Right lobe of liver (tissue), 6 donors: Measurements from ENCODE around the gene NLRP10. TPM values are rescaled to one million over a fixed set of nuclear protein-coding genes. Genes with fewer than 3 reads are reported as not detected.
"Not testable (repeated sequence)": the region's sequence is repeated elsewhere in the genome, so short reads cannot be mapped to it uniquely, and the experiment has no call there.

ENCODE experiments used
- ATAC-seq, 4 donors: fragments of 200-7000 bp; cut with Tn5 transposase; one replicate each; pipeline ENCODE4 v1.9.1; 2020; ENCODE audit warnings: mild to moderate bottlenecking in 4 of 4, moderate library complexity in 4 of 4
- DNase-seq, 3 donors: peaks; one replicate each; pipeline ENCODE4 v3.0.0-alpha.2; 2020
- H3K27ac ChIP-seq, 3 donors: fragments of 200-600 bp; one replicate each; pipeline ENCODE4 v1.8.0; 2022
- H3K27me3 ChIP-seq, 2 donors: fragments of 200-600 bp; one replicate each; pipeline ENCODE4 v1.8.0; 2022
- H3K36me3 ChIP-seq, 4 donors: fragments of 200-600 bp; sonication (generic) in 1 of 4; one replicate each; pipeline versions ENCODE4 v1.5.1 to v1.8.0; 2017 to 2022; ENCODE audit warnings: control low read depth in 1 of 4
- H3K4me1 ChIP-seq, 4 donors: fragments of 200-600 bp; sonication (generic) in 1 of 4; one replicate each; pipeline versions ENCODE4 v1.5.1 to v1.8.0; 2017 to 2022; ENCODE audit warnings: control low read depth in 1 of 4
- H3K4me3 ChIP-seq, 3 donors: fragments of 200-600 bp; one replicate each; pipeline ENCODE4 v1.8.0; 2022
- H3K9me3 ChIP-seq, 4 donors: fragments of 200-600 bp; sonication (generic) in 1 of 4; one replicate each; pipeline versions ENCODE4 v1.5.1 to v1.8.0; 2017 to 2022; ENCODE audit warnings: control low read depth in 1 of 4
- POLR2A ChIP-seq: fragments of 450-650 bp; IDR thresholded peaks from one replicate; pipeline ENCODE4 v1.6.1; 2017; ENCODE audit warnings: antibody characterized with exemption, mild to moderate bottlenecking
- WGBS: methylation state at CpG from one replicate; pipeline ENCODE4 v1.1.6; 2018; ENCODE audit warnings: low coverage, low lambda C conversion rate; ENCODE audit not compliant: insufficient coverage; ENCODE audit errors: missing lambda C conversion rate; 5-methylcytosine and 5-hydroxymethylcytosine counted together
- intact Hi-C, 2 donors: fragments of 100-400 bp; cut with DNase I; formaldehyde crosslinking; loops; one replicate each; pipeline versions ENCODE4 v1.11.2 to v1.14.1; 2022
- total RNA-seq, 6 experiments: library from RNA; depleted of rRNA in 2 of 6; stranded (reverse); fragments of >200 nt in 2 of 6; fragmentation: NEBNext Ultra II Directional in 3 of 6; extraction: Animal tissue kit (Norgen Biotek cat#: 25700) in 3 of 6; gene quantifications; one replicate each; pipeline versions ENCODE4 v1.1.0 to v1.2.4, GENCODE V29; 2016 to 2023
- TF ChIP-seq, protein P1 (sequence below), 4 donors: fragments of 200-600 bp in 3 of 4; fragments of 450-650 bp in 1 of 4; IDR thresholded peaks; one replicate each; pipeline versions ENCODE4 v1.5.1 to v1.8.0; 2016 to 2022; ENCODE audit warnings: antibody characterized with exemption in 4 of 4, mild to moderate bottlenecking in 2 of 4
- donor health status: DM: no; HTN: yes; CAD: no.
- donor health status: DM: no; HTN: no; CAD: no.
- donor health status: DM: no; HTN: no; CAD: no.
- donor health status: DM: no; HTN: yes; CAD: no.
- donor health status: DM: no; HTN: yes; CAD: no.

Gene NLRP10
- total RNA-seq, 6 experiments from 2014 or later, result not detected

DNA sequence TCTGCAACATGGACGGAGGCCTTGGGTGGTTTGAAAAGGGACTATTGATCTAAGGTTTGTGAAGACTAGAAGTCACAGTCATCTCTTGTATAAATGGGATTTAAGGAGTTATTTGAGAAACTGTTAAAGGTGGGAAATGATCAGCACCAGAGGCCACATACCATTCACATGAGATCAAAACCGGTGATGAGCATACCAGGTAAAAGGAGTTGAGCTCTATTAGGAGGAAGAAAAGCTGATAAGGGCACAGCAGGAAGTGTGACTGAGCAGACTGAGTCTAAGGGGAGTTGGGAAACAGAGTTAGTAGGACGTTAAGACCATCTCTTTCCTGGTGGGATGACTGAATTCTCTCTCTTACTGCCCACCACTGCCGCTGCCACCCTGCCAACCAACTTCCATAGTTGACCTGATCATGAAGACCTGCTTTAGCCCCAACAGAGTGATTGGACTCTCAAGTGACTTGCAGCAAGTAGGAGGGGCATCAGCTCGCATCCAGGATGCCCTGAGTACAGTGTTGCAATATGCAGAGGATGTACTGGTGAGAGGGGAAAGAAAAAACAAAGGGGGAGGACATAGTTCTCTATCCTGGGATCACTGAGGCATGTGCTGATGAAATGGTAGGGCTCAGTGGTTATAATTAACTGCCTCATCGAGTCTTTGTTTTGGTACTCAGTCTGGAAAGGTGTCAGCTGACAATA is 29.5 kb upstream of the NLRP10 start:
- H3K36me3 ChIP-seq, result peaks cover 5 to 83% (median 44%) of the 10 kb centered on the region in 4 donors
- ATAC-seq, result no peak
- no peak overlapping the region for H3K27ac ChIP-seq
- peaks cover 0 to 2% (median 0%) of the 10 kb centered on the region in 4 donors for H3K4me1 ChIP-seq
- intact Hi-C loops, result no loop called here
- H3K4me3 ChIP-seq, result no peak overlapping the region
- TF ChIP-seq POLR2A, result no peak
- 85% methylated on average over 3 of the region's 6 CpGs for WGBS
- H3K9me3 ChIP-seq, result no peaks in the 10 kb centered on the region
- H3K27me3 ChIP-seq, result no peaks in the 10 kb centered on the region
- DNase-seq, result no peak

DNA sequence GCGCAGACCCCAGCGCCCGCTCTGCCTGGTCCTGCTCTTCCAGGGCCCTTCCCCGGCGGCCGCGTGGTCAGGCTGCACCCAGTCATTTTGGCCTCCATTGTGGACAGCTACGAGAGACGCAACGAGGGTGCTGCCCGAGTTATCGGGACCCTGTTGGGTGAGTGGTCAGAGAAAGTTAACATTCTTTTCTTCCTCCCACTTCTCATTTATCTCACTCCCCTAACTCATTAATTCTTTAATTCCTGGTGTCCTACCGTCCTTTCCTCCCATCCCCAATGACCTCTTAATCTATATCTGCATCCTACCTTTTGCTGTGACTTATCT is 22.3 kb upstream of the NLRP10 start:
- H3K36me3 ChIP-seq, result peaks cover 0 to 12% (median 2%) of the 10 kb centered on the region in 4 donors
- DNase-seq, H3K27me3 ChIP-seq, H3K9me3 ChIP-seq, ATAC-seq: not testable (repeated sequence)
- H3K4me3 ChIP-seq, result peak overlapping the region; percentile 79 to 81 (median 81)
- intact Hi-C loops, result loop anchor here (5.0 kb wide), 1 partner anchor 95 kb away; no protein-coding TSS in a partner anchor
- TF ChIP-seq POLR2A, result peak; percentile 4
- peaks cover 0 to 22% (median 8%) of the 10 kb centered on the region in 4 donors for H3K4me1 ChIP-seq
- 0% methylated on average over 7 of the region's 13 CpGs for whole genome bisulfite sequencing
- H3K27ac ChIP-seq, result peak overlapping the region; percentile 37 to 55 (median 48)

DNA sequence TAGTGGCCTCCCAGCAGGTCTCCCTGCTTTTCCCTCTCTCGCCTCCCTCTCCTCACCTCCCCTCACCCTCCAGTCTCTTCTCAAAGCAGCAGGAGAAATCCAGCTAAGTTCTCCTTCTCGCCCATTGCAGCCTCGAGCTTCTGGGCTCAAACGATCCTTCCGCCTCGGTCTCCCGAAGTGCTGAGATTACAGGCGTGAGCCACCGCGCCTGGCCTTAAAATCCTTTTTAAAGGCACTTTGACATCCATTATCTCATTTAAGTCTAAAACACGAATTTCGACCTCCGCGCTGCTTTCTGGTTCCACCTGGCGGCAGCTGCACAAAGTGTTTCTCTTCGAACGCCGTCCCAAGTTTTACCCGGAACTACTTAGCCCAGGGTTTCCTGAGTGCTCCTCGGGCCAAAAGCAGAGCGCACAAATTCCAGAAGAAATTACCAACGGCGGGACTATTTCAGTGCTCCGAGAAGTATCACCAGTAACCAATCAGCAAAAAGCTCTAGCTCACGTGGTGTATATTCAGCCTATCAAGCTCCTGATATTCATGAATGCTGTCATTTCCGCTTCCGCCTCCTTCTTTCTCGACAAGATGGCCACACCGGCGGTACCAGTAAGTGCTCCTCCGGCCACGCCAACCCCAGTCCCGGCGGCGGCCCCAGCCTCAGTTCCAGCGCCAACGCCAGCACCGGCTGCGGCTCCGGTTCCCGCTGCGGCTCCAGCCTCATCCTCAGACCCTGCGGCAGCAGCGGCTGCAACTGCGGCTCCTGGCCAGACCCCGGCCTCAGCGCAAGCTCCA is 21.7 kb upstream of the NLRP10 start, which contains the start of gene EIF3F:
Gene EIF3F, plus strand, starts transcription at position 570 of the 792 bp plus-strand sequence. Its CDS starts 16 bp downstream, at position 586.
- no peaks in the 10 kb centered on the region for H3K27me3 ChIP-seq
- peak within 1 kb of the TSS; percentile 48 to 55 (median 53) for H3K27ac ChIP-seq
- peaks cover 0 to 6% (median 0%) of the 10 kb centered on the region in 4 donors for H3K36me3 ChIP-seq
- DNase-seq (peak; percentile 76 to 94 (median 86)), ATAC-seq (peak; percentile 99)
- H3K4me1 ChIP-seq, result peaks cover 0 to 22% (median 8%) of the 10 kb centered on the region in 4 donors
- 1% methylated on average over 46 of the region's 47 CpGs for WGBS
- no peaks in the 10 kb centered on the region for H3K9me3 ChIP-seq
- TF ChIP-seq, protein P1, sequence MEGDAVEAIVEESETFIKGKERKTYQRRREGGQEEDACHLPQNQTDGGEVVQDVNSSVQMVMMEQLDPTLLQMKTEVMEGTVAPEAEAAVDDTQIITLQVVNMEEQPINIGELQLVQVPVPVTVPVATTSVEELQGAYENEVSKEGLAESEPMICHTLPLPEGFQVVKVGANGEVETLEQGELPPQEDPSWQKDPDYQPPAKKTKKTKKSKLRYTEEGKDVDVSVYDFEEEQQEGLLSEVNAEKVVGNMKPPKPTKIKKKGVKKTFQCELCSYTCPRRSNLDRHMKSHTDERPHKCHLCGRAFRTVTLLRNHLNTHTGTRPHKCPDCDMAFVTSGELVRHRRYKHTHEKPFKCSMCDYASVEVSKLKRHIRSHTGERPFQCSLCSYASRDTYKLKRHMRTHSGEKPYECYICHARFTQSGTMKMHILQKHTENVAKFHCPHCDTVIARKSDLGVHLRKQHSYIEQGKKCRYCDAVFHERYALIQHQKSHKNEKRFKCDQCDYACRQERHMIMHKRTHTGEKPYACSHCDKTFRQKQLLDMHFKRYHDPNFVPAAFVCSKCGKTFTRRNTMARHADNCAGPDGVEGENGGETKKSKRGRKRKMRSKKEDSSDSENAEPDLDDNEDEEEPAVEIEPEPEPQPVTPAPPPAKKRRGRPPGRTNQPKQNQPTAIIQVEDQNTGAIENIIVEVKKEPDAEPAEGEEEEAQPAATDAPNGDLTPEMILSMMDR (IDR thresholded peaks at IDR 0.05), result peak; percentile 76 to 92 (median 88)
- peak; percentile 56 for TF ChIP-seq POLR2A
- H3K4me3 ChIP-seq, result peak within 1 kb of the TSS; percentile 79 to 81 (median 81)
- intact Hi-C loops, result loop anchor here (5.0 kb wide), 1 partner anchor 95 kb away; no protein-coding TSS in a partner anchor

DNA sequence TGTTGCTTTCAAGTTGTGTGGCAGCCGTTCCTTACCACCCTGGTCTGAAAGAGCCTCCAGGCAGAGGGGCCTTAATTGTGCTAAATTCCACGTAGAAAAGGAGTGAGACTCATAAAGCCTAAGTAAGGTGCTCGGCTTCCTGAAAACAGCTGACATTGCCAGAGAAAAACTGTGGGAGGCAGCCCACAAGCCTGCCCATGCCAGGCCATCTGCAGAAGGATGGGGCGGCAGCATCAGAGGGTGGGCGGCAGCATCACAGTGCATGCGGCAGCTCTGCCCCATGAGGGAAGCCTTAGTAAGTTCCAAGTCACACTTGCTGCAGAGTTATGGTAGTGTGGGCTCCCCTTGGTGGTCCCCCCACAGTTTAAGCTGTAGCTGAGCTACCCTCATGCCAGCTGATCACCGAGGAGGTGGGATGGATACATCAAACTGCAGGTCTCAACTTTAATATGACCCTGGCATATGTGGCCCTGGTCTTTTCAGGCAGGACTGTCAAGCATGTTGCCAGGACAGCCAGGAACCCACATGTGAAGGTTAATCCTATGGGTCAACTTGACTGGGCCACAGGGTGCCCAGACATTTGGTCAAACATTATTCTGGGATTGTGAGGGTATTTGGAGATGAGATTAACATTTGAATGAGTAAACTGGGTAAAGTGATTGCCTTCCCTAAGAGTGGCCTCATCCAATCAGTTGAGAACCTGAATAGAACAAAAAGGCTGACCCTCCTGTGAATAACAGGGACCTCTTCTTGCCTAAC is 18.8 kb upstream of the NLRP10 start:
- H3K4me3 ChIP-seq, result no peak overlapping the region
- H3K4me1 ChIP-seq, result peaks cover 0 to 17% (median 6%) of the 10 kb centered on the region in 4 donors
- no peak overlapping the region for H3K27ac ChIP-seq
- TF ChIP-seq, protein P1 (IDR thresholded peaks at IDR 0.05), result no peak
- TF ChIP-seq POLR2A, result no peak
- H3K9me3 ChIP-seq, result no peaks in the 10 kb centered on the region
- H3K36me3 ChIP-seq, result no peaks in the 10 kb centered on the region
- DNase-seq (no peak), ATAC-seq (no peak)
- 10% methylated on average over 3 of the region's 7 CpGs for WGBS
- no peaks in the 10 kb centered on the region for H3K27me3 ChIP-seq
- intact Hi-C loops, result loop anchor here in 1 of 2 donors (5.0 kb wide), 1 partner anchor 82 kb away; no protein-coding TSS in a partner anchor

DNA sequence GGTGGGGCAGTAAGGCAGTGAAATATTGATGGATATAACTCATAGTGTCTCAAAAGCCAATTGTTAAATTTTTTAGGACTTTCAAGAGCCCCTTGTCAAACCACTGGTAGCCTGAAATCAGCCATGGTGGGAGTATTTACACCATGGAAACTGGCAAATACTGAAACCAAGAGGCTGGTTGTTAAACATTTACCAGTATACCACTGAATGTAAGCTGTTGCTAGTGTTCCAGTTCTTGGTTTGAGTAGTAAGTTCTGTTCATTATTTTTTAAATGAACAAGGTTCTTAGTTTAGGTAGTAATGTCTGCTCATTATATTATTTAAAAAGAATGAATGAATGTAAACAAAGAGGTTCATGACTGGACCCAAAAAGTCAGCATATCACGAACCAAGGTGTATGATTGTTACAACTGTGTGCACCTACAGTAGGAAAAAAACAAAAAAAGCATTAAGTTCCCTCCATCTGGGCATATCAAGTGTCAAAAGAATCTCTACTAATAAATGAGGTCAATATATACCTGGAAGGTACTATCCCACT is 17.4 kb upstream of the NLRP10 start:
- DNase-seq, result no peak
- H3K36me3 ChIP-seq, result no peaks in the 10 kb centered on the region
- intact Hi-C loops, result loop anchor here in 1 of 2 donors (5.0 kb wide), 1 partner anchor 80 kb away; no protein-coding TSS in a partner anchor
- 76% methylated on average over 1 of the region's 1 CpG for WGBS
- no peak overlapping the region for H3K27ac ChIP-seq
- H3K9me3 ChIP-seq, result no peaks in the 10 kb centered on the region
- H3K27me3 ChIP-seq, result no peaks in the 10 kb centered on the region
- peaks cover 0 to 5% (median 0%) of the 10 kb centered on the region in 4 donors for H3K4me1 ChIP-seq
- no peak for ATAC-seq
- no peak for TF ChIP-seq POLR2A
- TF ChIP-seq, protein P1 (IDR thresholded peaks at IDR 0.05), result no peak
- no peak overlapping the region for H3K4me3 ChIP-seq
